Activated CD4-positive, CD25-positive, alpha-beta regulatory T cell treated with anti-CD3 and anti-CD28 coated beads, Interleukin-2, amount 50 U/mL, for 24 hours (primary cell): Measurements from ENCODE around the gene CDPF1.
A peak's percentile ranks its signal among the peaks of the same experiment; 100 is the strongest.

ENCODE experiments used
- ATAC-seq, 2 donors: fragments of 150-1000 bp; cut with Tn5 transposase; one replicate each; pipeline ENCODE4 v1.10.0; 2021; ENCODE audit warnings: mild to moderate bottlenecking in 1 of 2, moderate library complexity in 1 of 2

Gene CDPF1, protein sequence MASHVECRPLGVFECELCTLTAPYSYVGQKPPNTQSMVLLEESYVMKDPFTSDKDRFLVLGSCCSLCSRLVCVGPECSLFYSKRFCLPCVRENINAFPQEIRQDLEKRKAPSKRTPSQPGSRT

DNA sequence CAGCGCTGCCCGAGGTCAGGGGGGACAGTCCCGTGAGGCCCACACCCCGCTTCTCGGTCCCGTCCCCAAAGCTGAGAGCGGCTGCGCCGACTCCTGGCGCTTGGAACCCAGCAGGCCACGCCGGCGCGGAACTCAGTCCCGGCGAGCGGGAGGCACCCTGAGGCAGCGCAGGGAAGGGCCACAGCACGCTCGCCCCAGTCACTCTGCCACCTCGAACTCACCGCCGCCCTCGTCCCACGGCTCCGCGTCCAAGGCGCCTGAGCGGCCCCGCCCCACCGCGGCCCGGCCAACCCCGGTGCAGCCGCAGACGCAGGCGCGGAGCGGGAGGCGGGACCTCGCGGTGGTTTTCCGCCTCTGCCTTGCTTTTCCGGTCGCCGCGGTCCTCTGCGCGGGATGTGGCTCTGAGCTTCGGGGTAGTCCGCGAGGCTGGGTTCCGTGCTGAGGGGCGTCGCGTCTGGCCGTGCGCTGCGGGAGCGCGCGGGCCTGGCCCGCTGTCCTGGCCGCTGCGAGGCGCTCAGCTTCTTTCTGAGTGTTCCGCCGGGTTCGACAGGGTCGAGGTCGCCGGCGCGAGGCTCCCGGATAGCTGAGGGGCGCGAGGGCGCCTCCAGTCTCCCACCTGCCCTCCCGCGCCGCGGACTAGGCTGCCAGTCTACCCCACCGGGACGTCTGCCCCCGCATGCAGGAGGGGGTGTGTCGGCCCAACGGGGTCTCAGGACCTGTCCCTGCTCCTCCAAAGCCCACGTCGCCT, at the start of gene CDPF1:
Gene CDPF1 (minus strand): TSS at position 259 of the 748 bp plus-strand sequence. CDS start 2,009 bp downstream, outside the sequence.
- ATAC-seq = peak; percentile 90 to 94

DNA sequence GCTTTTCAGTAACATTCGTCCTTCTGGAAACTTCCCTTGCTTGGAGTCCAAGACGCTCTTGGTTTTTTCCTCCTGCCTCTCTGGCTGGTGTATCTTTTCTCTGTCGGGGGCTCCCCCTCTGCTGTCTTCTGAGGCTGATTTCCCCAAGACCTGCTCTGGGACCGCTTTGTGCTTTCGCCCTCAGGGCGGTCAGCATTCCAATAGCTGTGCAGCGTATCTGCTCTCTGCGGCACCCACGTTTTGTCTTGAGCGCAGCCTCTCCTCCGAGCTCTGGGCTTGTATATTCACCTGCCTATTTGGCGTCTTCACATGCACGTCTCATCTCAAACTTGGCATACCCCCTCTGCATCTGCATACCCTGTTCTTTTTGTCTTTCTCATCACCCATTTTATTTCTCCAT, 49.0 kb upstream of the CDPF1 start:
- no peak for ATAC-seq

DNA sequence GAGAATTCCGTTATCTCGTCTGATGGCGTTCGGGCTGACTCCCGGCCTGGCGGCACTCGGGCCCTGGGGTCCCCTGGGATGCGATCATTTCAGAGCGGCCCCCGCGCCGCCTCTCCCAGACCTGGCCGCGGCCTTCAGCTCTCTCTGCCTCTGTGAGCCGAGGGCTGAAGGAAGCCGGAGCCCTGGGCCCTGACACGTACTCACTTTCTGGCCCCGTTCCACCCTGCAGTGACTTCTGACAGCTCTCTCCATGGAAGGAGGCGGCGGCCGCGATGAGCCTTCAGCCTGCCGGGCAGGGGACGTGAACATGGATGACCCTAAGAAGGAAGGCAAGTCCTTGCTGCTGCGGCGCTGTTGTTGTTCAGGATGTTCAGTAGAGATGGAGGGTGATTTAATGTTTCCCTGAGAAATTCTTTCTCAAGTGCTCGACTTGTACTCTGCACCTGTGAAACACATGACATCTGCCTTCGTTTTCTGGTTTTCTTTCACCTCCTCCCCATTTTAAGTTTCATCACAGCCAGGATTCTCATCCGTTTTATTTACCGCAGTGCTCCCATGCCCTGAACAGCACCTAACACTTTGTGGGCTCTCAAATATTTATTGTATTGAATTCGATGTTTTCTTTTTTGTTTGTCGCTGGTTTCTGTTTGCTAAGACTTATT, 47.2 kb upstream of the CDPF1 start:
- ATAC-seq = no peak

GRCh38 chr22:46296257-46297150, 46.4 kb upstream of the CDPF1 start, which contains the start of gene GTSE1:
TSS of gene GTSE1 (plus strand) at chr22:46296870. CDS start at chr22:46297401, 531 bp downstream.
- peak; percentile 98 to 99 for ATAC-seq

GRCh38 chr22:46295277-46295971, 45.3 kb upstream of the CDPF1 start:
- no peak for ATAC-seq

- ATAC-seq = no peak
These were observed 44.7 kb upstream of the CDPF1 start for GRCh38 chr22:46294784-46295183.

- no peak for ATAC-seq
These were observed 43.6 kb upstream of the CDPF1 start for GRCh38 chr22:46293577-46294260.

DNA sequence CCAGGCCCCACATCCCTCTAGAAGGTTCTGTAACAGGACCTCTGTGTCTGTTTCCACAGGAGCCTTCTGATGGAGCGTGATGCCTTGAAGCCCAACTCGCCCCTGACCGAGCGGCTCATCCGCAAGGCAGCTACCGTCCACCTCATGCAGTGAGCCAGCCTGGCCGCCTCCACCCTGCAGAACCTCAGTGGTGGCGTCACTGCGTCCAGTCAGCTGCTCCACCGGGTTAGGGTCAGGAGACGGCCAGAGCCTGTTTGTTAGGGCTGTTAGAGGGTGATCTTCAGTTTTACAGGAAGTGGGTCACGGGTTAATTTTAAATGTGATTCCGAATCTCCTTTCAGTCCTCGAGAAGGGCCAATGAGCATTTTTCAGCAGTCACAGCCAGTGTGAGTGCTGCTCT, 42.6 kb upstream of the CDPF1 start:
- no peak for ATAC-seq

GRCh38 chr22:46292173-46292572, 42.1 kb upstream of the CDPF1 start:
- ATAC-seq = no peak

DNA sequence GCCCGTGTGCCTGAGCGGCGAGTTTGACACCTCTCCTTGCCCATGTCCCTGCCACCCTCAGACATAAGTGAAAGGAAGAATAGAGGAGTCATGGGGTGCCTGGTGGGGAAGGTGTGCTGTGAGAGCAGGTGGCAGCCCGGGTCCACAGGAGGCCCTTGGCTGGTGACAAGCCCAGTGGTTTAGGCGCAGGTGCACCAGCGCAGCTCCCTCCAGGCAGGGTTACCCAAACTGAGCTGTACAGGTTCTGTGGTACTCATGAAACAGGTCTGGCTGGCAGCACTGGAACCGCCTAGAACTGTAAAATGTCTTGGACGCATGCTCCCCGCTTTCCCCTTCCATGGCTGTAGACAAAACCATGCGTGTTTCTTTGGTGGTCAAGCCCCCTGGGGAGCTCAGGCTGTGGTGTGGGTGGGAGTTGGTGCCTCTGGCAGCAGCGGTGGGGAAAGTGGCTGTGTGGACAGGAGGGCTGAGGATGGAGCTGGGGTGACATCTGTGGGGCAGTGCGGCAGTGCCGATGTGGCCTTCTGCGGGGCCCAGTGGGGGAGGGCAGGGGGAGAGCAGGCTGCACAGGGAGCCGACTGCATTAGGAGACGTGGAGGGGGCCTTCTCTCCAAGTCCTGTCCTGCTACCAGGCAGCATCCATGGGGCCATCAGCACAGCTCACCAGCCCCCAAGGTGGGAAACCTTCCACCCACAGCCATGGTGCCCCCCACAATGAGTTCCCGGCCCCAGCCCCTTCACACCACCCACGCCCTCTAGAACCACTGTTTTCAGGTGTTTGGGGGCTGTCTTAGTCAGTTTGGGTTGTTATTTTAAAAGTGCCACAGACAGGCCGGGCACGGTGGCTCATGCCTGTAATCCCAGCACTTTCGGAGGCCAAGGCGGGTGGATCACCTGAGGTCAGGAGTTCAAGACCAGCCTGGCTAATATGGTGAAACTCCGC, 41.0 kb upstream of the CDPF1 start:
- no peak for ATAC-seq

DNA sequence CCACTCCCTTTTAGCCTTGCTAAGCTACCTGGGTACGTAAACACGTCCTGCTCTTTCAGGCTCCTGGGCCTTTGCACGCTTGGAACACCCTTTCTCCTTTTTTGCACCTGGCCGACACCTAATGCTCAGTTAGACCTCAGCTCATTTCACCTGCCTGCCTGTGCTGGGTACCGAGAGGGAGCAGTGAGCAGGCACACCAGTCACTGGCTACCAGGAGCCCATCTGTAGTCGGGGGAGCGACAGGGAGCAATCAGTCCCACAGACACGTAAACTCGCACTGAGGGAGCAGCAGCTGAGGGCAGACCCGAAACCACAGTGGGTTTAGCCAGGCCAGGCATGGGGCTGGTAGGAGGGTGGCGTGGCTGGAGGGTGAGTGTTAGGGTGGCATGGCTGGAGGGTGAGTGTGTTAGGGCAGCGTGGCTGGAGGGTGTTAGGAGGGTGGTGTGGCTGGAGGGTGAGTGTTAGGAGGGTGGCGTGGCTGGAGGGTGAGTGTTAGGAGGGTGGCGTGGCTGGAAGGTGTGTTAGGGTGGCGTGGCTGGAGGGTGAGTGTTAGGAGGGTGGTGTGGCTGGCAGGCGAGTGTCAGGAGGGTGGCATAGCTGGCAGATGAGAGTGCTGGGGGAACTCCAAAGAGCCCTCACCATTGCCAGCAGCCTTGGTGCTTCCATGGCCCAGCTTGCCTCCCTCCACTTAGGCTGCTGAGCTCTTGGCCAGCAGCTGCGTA, 40.2 kb upstream of the CDPF1 start:
- ATAC-seq = no peak

- no peak for ATAC-seq
These were observed 39.3 kb upstream of the CDPF1 start for GRCh38 chr22:46289244-46289891.

DNA sequence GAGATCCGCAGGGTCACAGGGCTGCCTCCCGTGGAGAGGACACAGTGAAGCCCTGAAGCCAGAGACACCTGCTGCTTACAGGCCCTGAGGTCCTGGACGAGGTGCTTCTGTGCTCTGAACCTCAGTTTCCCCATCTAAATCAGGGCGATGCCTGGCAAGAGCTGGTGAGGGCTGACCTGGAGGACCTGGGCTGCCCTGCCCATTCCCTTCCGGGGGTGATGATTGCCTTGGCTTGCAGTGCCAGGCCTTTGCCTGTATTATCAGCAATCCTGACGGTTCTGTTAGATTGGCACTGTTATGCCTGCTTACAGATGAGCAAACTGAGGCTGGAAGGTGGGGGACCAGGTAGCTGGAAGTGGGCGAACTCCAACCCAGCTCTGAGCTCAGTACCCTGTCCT, 38.8 kb upstream of the CDPF1 start:
- no peak for ATAC-seq

DNA sequence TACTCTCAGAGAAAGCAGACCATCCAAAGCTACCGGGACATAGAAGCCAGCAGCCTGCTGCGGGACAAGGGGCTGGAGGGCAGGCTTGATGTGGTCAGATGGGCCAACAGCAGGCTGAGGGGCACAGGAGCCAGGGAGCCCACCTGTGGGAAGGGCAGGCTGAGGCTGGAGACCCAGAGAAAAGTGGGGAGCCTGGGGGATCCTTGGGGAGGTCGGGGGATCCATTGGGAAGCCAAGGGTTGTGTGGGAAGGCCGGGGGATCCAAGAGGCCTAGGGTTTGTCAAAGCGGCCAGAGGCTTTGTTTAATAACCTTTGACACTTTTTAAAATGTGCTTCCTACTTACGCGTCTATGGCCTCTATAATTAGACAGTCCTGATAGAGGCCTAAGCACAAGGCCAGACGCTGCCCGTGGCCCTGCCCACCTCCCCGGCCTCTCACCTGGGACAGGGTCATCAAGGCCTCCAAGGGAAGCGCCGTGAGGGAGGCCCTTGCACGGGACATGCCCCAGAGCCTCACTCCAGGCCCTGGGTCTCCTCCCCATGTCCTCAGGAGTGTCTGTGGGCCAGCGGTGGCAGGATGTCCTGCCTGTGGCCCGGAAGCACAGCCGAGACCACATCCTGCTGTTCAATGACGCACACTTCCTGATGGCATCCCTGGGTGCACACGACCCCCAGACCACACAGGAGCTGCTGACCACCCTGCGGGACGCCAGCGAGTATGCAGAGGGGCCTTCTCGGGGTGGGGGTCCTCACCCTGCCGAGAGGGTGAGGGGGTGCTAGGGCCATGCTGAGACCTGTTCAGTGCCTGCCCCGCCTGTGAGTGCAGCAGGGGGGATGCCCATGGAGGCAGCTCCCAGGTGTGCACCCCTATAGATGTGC, 38.0 kb upstream of the CDPF1 start:
- peak; percentile 46 to 66 for ATAC-seq

DNA sequence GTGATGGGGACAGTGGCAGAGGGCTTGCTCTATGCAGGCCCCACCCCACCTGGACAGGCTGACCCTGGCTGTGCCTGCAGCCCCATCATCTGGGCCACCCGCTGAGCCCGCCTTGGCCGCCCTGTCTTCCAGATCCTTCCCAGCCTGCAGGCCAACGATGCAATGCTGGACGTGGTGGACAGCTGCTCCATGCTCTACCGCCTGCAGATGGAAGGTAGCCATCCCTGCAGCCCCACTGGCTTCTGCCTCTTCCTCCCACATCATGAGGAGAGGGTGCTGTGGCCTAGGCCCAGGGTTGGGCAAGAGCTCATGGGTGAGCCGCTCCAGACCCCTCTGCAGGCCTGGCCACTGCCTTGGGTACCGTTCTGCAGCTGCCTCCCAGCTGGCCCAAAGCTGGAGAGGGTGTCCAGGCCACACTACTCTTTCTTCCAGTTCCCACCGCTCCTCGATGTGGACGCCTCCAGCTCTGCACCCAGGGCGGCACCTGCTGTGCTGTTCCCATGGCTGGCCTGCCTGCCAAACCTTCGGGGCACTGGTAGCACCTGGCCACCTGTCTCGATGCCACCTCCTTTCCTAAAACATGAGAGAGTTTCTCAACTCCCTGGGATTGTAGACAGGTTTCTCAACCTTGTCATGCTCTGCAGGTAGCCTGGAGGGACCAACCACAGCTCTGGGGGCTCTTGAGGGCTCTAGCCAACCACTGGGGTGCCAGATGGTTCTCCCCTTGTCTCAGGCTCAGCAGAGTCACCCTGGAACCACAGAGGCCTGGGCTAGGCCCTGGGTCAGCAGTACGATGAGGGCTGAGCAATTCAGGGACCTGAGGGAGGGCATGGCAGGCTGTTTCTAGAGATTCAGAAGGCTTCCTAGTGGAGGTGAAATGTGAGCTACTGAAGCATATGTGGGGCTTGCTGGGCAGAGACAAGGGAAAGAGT, 37.1 kb upstream of the CDPF1 start:
- no peak for ATAC-seq

DNA sequence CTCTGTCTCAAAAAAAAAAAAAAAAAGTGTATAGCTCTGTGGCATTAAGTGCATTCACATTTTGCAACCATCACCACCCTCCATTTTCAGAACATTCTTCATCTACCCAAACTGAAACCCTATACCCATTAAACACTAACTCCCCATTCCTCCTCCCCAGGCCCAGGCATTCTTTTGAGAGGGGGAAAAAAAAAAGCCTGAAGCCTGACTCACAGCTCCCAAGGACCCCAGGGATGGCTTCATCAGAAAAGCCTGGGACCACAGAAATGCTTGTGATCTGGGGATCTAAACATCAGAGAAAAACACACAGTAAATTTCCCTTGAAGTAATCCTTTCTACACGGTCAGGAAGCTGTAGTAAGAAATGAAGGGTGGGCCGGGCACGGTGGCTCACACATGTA, 35.9 kb upstream of the CDPF1 start:
- no peak for ATAC-seq
